NT2/D1 (cell line): Measurements from ENCODE around the gene P4HB.
A peak's percentile ranks its signal among the peaks of the same experiment; 100 is the strongest.

Experiments
- DNase-seq: peaks from one replicate; pipeline ENCODE4 v3.0.0-alpha.2; 2011; ENCODE audit warnings: low read depth, low spot score
- H3K27me3 ChIP-seq: 2 replicates; pipeline ENCODE4 v1.6.0; 2011; ENCODE audit warnings: mild to moderate bottlenecking; ENCODE audit not compliant: insufficient read length, insufficient read depth
- H3K36me3 ChIP-seq: 2 replicates; pipeline ENCODE4 v1.6.1; 2011; ENCODE audit warnings: mild to moderate bottlenecking, low read length, mixed read lengths; ENCODE audit not compliant: insufficient read depth, insufficient read length
- H3K4me1 ChIP-seq: 2 replicates; pipeline ENCODE4 v1.5.1; 2011; ENCODE audit not compliant: insufficient read depth, insufficient read length
- H3K4me3 ChIP-seq: 2 replicates; pipeline ENCODE4 v1.5.1; 2011; ENCODE audit warnings: low read depth; ENCODE audit not compliant: insufficient read length
- H3K9ac ChIP-seq: 2 replicates; pipeline ENCODE4 v1.6.0; 2011; ENCODE audit warnings: low read depth; ENCODE audit not compliant: insufficient read length
- H3K9me3 ChIP-seq: 2 replicates; pipeline ENCODE4 v1.5.1; 2011; ENCODE audit warnings: mild to moderate bottlenecking, low read length; ENCODE audit not compliant: insufficient read depth
- SUZ12 ChIP-seq: IDR thresholded peaks from 2 replicates; pipeline ENCODE4 v1.6.1; 2011; ENCODE audit not compliant: insufficient read length, insufficient read depth; ENCODE audit errors: extremely low read depth
- YY1 ChIP-seq: IDR thresholded peaks from 2 replicates; pipeline ENCODE4 v1.6.1; 2011; ENCODE audit not compliant: insufficient read length, insufficient read depth
- ZNF274 ChIP-seq: IDR thresholded peaks from 2 replicates; pipeline ENCODE4 v1.6.1; 2011; ENCODE audit warnings: mild to moderate bottlenecking, low read depth, low read length

P4HB gene

GRCh38 chr17:81809556-81809998 lies 50.8 kb downstream of the P4HB start:
- no peak overlapping the region for H3K4me3 ChIP-seq
- peak overlapping the region; percentile 21 for H3K9ac ChIP-seq
- H3K27me3 ChIP-seq = peaks cover 31% of the 10 kb centered on the region
- peaks cover 23% of the 10 kb centered on the region for H3K4me1 ChIP-seq
- no peak for DNase-seq
- H3K36me3 ChIP-seq = no peaks in the 10 kb centered on the region
- TF ChIP-seq YY1 = no peak
- TF ChIP-seq ZNF274 = no peak
- TF ChIP-seq SUZ12 = no peak
- H3K9me3 ChIP-seq = no peaks in the 10 kb centered on the region

- Histone ChIP-seq H3K9ac (no peak overlapping the region), H3K4me3 (no peak overlapping the region), H3K36me3 (no peaks in the 10 kb centered on the region), H3K9me3 (no peaks in the 10 kb centered on the region), H3K27me3 (peaks cover 38% of the 10 kb centered on the region), H3K4me1 (peaks cover 19% of the 10 kb centered on the region)
- DNase-seq = no peak
- TF ChIP-seq ZNF274 (no peak), YY1 (no peak), SUZ12 (no peak)
Measured at GRCh38 chr17:81808778-81809555, 51.4 kb downstream of the P4HB start.

- no peak for DNase-seq
- Histone ChIP-seq H3K4me1 (peaks cover 20% of the 10 kb centered on the region), H3K9ac (no peak overlapping the region), H3K27me3 (peaks cover 49% of the 10 kb centered on the region), H3K4me3 (no peak overlapping the region), H3K36me3 (no peaks in the 10 kb centered on the region), H3K9me3 (no peaks in the 10 kb centered on the region)
- no peak for TF ChIP-seq ZNF274
- no peak for TF ChIP-seq SUZ12
- no peak for TF ChIP-seq YY1
Measured at GRCh38 chr17:81807839-81808238, 52.5 kb downstream of the P4HB start.

GRCh38 chr17:81807210-81807719 lies 53.1 kb downstream of the P4HB start:
- H3K4me3 ChIP-seq = no peak overlapping the region
- TF ChIP-seq ZNF274 = no peak
- no peak for TF ChIP-seq YY1
- no peak for TF ChIP-seq SUZ12
- H3K9me3 ChIP-seq = no peaks in the 10 kb centered on the region
- H3K27me3 ChIP-seq = peaks cover 55% of the 10 kb centered on the region
- H3K36me3 ChIP-seq = no peaks in the 10 kb centered on the region
- DNase-seq = no peak
- no peak overlapping the region for H3K9ac ChIP-seq
- peaks cover 20% of the 10 kb centered on the region for H3K4me1 ChIP-seq

- Histone ChIP-seq H3K36me3 (no peaks in the 10 kb centered on the region), H3K27me3 (peaks cover 61% of the 10 kb centered on the region), H3K9me3 (0 out of 2 replicates have a peak, but pooled peaks cover under 1% of the 10 kb centered on the region), H3K4me1 (peaks cover 20% of the 10 kb centered on the region), H3K9ac (no peak overlapping the region), H3K4me3 (no peak overlapping the region)
- no peak for TF ChIP-seq SUZ12
- no peak for DNase-seq
Measured at GRCh38 chr17:81806461-81807209, 53.7 kb downstream of the P4HB start.

GRCh38 chr17:81805707-81806460 lies 54.5 kb downstream of the P4HB start:
- TF ChIP-seq SUZ12 (no peak), YY1 (no peak), ZNF274 (no peak)
- H3K27me3 ChIP-seq = peaks cover 68% of the 10 kb centered on the region
- H3K9ac ChIP-seq = no peak overlapping the region
- DNase-seq = no peak
- peaks cover 8% of the 10 kb centered on the region; the same call in 1 of the 2 replicates for H3K9me3 ChIP-seq
- peaks cover 20% of the 10 kb centered on the region for H3K4me1 ChIP-seq
- no peaks in the 10 kb centered on the region for H3K36me3 ChIP-seq
- no peak overlapping the region for H3K4me3 ChIP-seq
